Keratinocyte (primary cell): ENCODE data around the gene FBLN1. TPM values are rescaled to one million over a fixed set of nuclear protein-coding genes. Genes with fewer than 3 reads are reported as not detected.

Experiments used
- DNase-seq: peaks from one replicate; pipeline ENCODE4 v3.0.0-alpha.2; 2011; ENCODE audit warnings: low read depth, missing footprints, low spot score
- FAIRE-seq: peaks from 2 replicates; lab custom pipeline; 2011; peaks lifted over from hg19 to GRCh38; lab: Jason Lieb, UNC
- H2AFZ ChIP-seq: 2 replicates; pipeline ENCODE4 v1.6.0; 2012; ENCODE audit warnings: low read length, control low read depth, inconsistent platforms; ENCODE audit not compliant: control insufficient read depth
- H3K27ac ChIP-seq: 2 replicates; pipeline ENCODE4 v1.5.1; 2011; ENCODE audit warnings: low read length; ENCODE audit not compliant: control insufficient read depth, insufficient read depth
- H3K27me3 ChIP-seq: 3 replicates; pipeline ENCODE4 v1.6.0; 2011; ENCODE audit warnings: low read length; ENCODE audit not compliant: control insufficient read depth, insufficient read depth; ENCODE audit errors: extremely low read depth
- H3K36me3 ChIP-seq, 2 experiments: 2 replicates in 1 of 2; 3 replicates in 1 of 2; pipeline ENCODE4 v1.5.1; 2011; ENCODE audit warnings: low read length in 2 of 2, mild to moderate bottlenecking in 1 of 2; ENCODE audit not compliant: control insufficient read depth in 2 of 2, insufficient read depth in 2 of 2; ENCODE audit errors: extremely low read depth in 1 of 2
- H3K4me1 ChIP-seq: 3 replicates; pipeline ENCODE4 v1.5.1; 2011; ENCODE audit warnings: low read length; ENCODE audit not compliant: control insufficient read depth, insufficient read depth; ENCODE audit errors: extremely low read depth
- H3K4me2 ChIP-seq: 3 replicates; pipeline ENCODE4 v1.6.0; 2011; ENCODE audit warnings: low read depth, low read length; ENCODE audit not compliant: control insufficient read depth, insufficient read depth; ENCODE audit errors: extremely low read depth
- H3K4me3 ChIP-seq, 3 experiments: fragments of 200-600 bp in 1 of 3; sonication (generic) in 1 of 3; 2 replicates in 2 of 3; 3 replicates in 1 of 3; pipeline ENCODE4 v1.5.1; 2011 to 2016; ENCODE audit warnings: low read length in 3 of 3, mild to moderate bottlenecking in 3 of 3, control low read depth in 2 of 3, inconsistent platforms in 1 of 3, low read depth in 1 of 3, mixed read lengths in 1 of 3, mixed run types in 1 of 3, moderate library complexity in 1 of 3; ENCODE audit not compliant: control insufficient read depth in 2 of 3, insufficient read depth in 2 of 3; ENCODE audit errors: extremely low read depth in 1 of 3
- H3K79me2 ChIP-seq: 2 replicates; pipeline ENCODE4 v1.6.0; 2012; ENCODE audit warnings: low read length; ENCODE audit not compliant: control insufficient read depth, insufficient read depth
- H3K9ac ChIP-seq: 3 replicates; pipeline ENCODE4 v1.6.0; 2011; ENCODE audit warnings: low read length; ENCODE audit not compliant: control insufficient read depth, insufficient read depth; ENCODE audit errors: extremely low read depth
- H3K9me1 ChIP-seq: 3 replicates; pipeline ENCODE4 v1.6.0; 2011; ENCODE audit warnings: low read length; ENCODE audit not compliant: control insufficient read depth, insufficient read depth; ENCODE audit errors: extremely low read depth
- H3K9me3 ChIP-seq: 2 replicates; pipeline ENCODE4 v1.5.1; 2012; ENCODE audit warnings: low read depth, low read length; ENCODE audit not compliant: control insufficient read depth
- H4K20me1 ChIP-seq: 3 replicates; pipeline ENCODE4 v1.6.0; 2011; ENCODE audit warnings: low read length; ENCODE audit not compliant: control insufficient read depth, insufficient read depth; ENCODE audit errors: extremely low read depth
- CTCF ChIP-seq, 3 experiments: IDR thresholded peaks in 1 of 3; conservative IDR thresholded peaks in 1 of 3; optimal IDR thresholded peaks in 1 of 3; 2 replicates in 2 of 3; 3 replicates in 1 of 3; pipeline versions ENCODE3 to v1.5.1; 2011; ENCODE audit warnings: low read length in 3 of 3, mild to moderate bottlenecking in 3 of 3, moderate library complexity in 2 of 3, control low read depth in 1 of 3, inconsistent platforms in 1 of 3; ENCODE audit not compliant: insufficient read depth in 2 of 3; ENCODE audit errors: extremely low read depth in 1 of 3
- EZH2 ChIP-seq: IDR thresholded peaks from one replicate; pipeline ENCODE4 v1.6.1; 2012; ENCODE audit warnings: inconsistent platforms, mild to moderate bottlenecking, low read length, moderate library complexity
- dilution Hi-C: fragments of 300-500 bp; cut with MboI; formaldehyde crosslinking; loops from one replicate; pipeline ENCODE4 v1.7.0; 2020; ENCODE audit warnings: low sequenced_read_pairs; ENCODE audit not compliant: extremely low pct_ligation_motif_present
- polyA plus RNA-seq, 5 experiments: library from polyadenylated mRNA; depleted of rRNA in 3 of 5; stranded (reverse) in 3 of 5; stranded (forward) in 1 of 5; unstranded in 1 of 5; fragments of >200 nt; gene quantifications; 1 replicate in 1 of 5; 2 replicates in 3 of 5; 3 replicates in 1 of 5; pipeline versions ENCODE4 v1.2.1 to v1.2.3, GENCODE V29; 2011 to 2012; ENCODE audit warnings: missing spikeins in 2 of 5, low read depth in 1 of 5, low replicate concordance in 1 of 5

The FBLN1 gene
- polyA plus RNA-seq, 1 donor (not counting 4 experiments of a cell fraction or from before 2014, with no cell fraction given) = 13.7 TPM

- Histone ChIP-seq H3K4me1 (peaks cover 15% of the 10 kb centered on the region), H3K27ac (no peak overlapping the region), H4K20me1 (no peaks in the 10 kb centered on the region), H3K9me3 (no peaks in the 10 kb centered on the region), H3K4me3 (no peak overlapping the region), H3K79me2 (no peaks in the 10 kb centered on the region), H3K36me3 (no peaks in the 10 kb centered on the region), H3K9ac (no peak overlapping the region), H2AFZ (peak overlapping the region; percentile 31), H3K27me3 (no peaks in the 10 kb centered on the region), H3K9me1 (no peaks in the 10 kb centered on the region), H3K4me2 (peak overlapping the region; percentile 28)
- dilution Hi-C loops = no loop called here
- FAIRE-seq = no peak
- no peak for DNase-seq
- TF ChIP-seq CTCF (optimal IDR thresholded peaks at IDR 0.05 in 1 of 3, IDR thresholded peaks at IDR 0.05 in 1 of 3, conservative IDR thresholded peaks at IDR 0.05 in 1 of 3; ENCODE audit: extremely low read depth in 1 of 3, insufficient read depth in 2 of 3, low read length in 3 of 3) = no peak
- no peak for TF ChIP-seq EZH2
Measured at GRCh38 chr22:45645150-45645525, 142.5 kb downstream of the FBLN1 start.

DNA sequence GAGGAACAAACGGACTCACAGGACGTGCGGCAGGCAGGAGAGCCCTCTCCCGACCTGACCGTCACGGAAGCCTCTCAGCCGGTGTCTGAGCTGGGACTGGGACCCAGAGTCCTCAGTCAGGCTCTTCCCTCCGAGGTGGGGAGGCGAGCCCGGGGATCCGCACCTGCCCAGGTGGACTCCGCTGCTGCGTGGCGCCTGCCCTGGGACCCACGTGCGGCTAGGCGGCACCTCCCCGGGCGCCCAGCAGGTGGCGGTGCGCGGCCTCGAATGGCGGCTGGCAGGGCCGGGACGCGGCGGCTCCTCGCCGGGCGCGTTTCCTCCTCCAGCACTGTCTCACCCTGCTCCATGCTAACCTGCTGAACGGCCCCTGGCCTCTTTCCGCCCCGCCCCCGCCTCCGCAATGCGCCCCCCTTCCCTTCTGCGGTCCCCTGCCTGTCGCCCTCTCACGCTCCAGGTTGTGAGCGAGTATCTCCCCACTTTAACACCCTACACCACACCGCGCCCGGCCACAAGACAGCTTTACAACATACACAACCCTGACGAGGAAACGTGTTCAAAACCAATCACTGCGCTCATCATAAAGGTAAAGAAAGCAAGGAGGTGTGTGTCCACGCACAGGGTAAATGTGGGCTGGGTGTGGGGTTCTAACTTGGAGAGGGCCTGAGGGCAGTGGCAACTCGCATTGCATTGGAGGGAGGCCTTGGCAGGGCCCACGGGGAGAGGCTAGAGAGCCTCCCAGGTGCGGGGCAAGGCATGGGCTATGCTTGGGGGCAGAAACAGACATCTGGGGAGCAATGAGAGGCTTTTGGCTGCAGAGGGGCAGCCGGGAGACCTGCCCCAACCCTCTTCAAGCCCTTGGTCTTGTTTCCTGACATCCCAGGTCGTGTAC, 143.1 kb downstream of the FBLN1 start:
- Histone ChIP-seq H3K4me1 (peaks cover 15% of the 10 kb centered on the region), H3K27me3 (no peaks in the 10 kb centered on the region), H3K79me2 (no peaks in the 10 kb centered on the region), H4K20me1 (no peaks in the 10 kb centered on the region), H3K9ac (no peak overlapping the region), H3K4me3 (no peak overlapping the region), H3K27ac (no peak overlapping the region), H3K4me2 (peak overlapping the region; percentile 28), H3K36me3 (no peaks in the 10 kb centered on the region), H2AFZ (peak overlapping the region; percentile 31), H3K9me3 (no peaks in the 10 kb centered on the region), H3K9me1 (no peaks in the 10 kb centered on the region)
- DNase-seq (no peak), FAIRE-seq (no peak)
- dilution Hi-C loops = no loop called here
- TF ChIP-seq EZH2 (no peak), CTCF (optimal IDR thresholded peaks at IDR 0.05 in 1 of 3, IDR thresholded peaks at IDR 0.05 in 1 of 3, conservative IDR thresholded peaks at IDR 0.05 in 1 of 3; ENCODE audit: extremely low read depth in 1 of 3, insufficient read depth in 2 of 3, low read length in 3 of 3) (peak; percentile 60 to 99 (median 82))
